DMS 273 treated with DMSO at 0.1 percent for 48 hours (cell line): ENCODE measurements around the gene FRMD5.
"Not testable (repeated sequence)": the region's sequence is repeated elsewhere in the genome, so short reads cannot be mapped to it uniquely, and the experiment has no call there.

ENCODE experiments used
- DNase-seq: peaks from one replicate; lab custom pipeline; 2025; lab: John Stamatoyannopoulos, UW

FRMD5 gene

DNA sequence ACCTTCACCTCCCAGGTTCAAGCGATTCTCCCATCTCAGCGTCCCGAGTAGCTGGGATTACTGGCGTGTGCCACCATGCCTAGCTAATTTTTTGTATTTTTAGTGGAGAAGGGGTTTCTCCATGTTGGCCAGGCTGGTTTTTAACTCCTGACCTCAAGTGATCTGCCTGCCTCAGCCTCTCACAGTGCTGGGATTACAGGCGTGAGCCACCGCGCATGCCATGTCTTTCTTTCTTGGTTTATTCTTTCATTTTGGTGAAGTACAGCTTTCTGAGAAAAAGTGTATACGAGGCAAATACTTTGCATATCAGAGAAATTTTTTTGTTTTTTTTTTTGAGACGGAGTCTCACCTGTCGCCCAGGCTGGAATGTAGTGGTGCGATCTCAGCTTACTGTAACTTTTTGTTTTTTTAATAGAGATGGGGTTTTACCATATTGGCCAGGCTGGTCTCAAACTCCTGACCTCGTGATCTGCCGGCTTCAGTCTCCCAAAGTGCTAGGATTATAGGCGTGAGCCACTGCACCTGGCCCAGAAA lies 363.5 kb downstream of the FRMD5 start:
- DNase-seq: not testable (repeated sequence)

DNA sequence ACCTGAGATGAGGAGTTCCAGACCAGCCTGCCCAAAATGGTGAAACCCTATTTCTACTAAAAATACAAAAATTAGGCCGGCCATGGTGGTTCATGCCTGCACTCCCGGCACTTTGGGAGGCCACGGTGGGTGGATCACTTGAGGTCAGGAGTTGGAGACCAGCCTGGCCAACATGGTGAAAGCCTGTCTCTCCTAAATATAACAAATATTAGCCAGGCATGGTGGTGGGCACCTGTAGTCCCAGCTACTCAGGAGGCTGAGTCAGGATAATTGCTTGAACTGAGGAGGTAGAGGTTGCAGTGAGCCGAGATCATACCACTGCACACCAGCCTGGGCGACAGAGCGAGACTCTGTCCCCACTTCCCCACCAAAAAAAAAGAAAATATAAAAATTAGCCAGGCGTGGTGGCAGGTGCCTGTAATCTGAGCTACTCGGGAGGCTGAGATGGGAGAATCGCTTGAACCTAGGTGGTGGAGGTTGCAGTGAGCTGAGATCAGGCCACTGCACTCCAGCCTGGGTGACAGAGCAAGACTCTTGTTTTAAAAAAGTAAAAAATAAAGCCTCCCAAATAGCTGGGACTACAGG lies 364.3 kb downstream of the FRMD5 start:
- DNase-seq: not testable (repeated sequence)

DNA sequence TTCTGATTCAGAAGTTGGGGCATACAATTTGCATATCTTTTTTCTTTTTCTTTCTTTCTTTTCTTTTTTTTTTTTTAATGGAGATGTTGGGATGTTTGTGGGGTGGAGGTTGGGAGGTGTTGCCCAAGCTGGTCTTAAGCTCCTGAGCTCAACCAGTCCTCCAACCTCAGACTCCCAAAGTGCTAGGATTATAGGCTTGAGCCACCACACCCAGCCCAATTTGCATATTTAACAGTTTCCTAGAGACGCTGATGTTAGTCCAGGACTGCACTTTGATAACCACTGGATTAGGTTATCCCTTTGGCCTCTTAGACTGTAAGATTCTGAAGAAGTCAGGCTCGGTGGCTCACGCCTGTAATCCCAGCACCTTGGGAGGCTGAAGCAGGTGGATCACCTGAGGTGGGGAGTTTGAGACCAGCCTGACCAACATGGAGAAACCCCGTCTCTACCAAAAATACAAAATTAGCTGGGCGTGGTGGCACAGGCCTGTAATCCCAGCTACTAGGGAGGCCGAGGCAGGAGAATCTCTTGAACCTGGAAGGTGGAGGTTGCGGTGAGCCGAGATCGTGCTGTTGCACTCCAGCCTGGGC lies 365.0 kb downstream of the FRMD5 start:
- not testable (repeated sequence) for DNase-seq

DNA sequence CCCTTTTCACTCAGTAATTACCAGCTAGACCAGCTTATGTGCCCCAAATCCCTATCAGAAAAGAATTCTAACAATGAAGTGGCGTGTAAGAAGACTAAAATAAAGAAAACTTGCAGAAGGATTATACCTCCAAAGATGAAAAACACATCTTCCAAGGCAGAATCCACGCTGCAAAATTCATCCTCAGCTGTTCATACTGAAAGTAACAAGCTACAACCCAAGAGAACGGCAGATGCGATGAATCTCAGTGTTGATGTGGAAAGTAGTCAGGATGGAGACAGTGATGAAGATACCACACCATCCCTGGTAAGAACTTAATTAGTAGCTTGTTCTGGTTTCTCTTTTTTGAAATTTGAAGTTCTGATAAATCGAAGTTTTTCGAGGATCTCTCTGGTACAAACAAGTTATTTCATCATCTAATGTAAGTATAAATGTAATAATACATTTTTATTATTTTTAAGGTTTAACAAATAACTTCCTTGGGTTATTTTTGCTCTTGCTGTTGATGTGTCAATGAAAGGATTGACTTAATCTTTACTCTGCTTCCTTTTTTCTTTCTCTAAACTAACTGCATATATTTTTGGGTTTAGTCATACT lies 366.9 kb downstream of the FRMD5 start:
- no peak for DNase-seq

DNA sequence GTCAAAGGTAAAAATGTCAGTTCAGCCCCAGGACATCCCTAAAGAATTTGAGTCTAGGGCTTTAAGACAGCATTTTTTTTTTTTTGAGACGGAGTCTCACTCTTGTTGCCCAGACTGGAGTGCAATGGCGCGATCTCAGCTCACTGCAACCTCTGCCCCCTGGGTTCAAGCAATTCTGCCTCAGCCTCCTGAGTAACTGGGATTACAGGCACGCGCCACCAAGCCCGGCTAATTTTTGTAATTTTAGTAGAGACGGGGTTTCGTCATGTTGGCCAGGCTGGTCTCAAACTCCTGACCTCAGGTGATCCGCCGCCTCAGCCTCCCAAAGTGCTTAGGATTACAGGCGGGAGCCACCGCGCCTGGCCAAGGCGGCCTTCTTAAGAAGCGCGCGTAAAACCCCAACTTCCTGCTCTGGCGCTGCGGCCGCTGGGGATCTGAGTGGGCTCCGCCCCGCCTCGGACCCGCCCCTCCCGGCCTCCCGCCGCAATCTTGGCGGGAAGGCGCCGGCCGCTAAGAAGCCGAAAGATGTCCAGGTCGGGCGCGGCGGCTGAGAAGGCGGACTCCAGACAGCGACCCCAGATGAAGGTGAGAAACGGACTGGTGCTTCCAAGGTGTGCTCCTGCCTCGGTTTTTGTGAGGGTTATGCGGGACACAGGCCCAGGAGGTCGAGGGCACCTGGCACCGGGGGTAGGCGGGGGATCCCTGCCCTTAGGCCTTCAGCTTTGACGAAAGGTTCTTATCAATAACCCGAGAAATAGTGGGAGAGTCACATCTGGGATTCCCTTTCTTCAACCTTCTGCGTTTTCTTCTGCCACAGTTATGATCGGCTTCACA lies 368.3 kb downstream of the FRMD5 start, which contains the start of gene WDR76:
TSS of gene WDR76 (plus strand) at position 495 of the 834 bp plus-strand sequence. CDS start at position 526, 31 bp downstream.
- DNase-seq: peak; percentile 14

DNA sequence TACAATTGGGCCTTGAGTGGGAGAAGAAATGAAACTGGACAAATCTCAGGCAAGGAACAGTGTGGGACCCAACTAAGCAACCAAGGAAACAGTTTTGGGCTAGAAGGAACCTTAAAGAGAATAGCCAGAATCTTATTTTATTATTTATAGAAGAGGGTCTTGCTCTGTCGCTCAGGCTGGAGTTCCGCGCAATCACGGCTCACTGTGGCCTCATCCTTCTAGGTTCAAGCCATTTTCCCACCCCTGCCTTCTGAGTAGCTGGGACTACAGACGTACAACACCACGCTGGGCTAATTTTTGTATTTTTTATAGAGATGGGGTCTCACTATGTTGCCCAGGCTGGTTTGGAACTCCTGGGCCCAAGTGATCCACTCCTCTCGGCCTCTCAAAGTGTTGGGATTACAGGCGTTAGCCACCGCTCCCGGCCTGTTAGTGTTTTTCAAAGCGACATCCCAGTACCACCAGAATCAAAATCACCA lies 369.0 kb downstream of the FRMD5 start:
- DNase-seq: no peak

DNA sequence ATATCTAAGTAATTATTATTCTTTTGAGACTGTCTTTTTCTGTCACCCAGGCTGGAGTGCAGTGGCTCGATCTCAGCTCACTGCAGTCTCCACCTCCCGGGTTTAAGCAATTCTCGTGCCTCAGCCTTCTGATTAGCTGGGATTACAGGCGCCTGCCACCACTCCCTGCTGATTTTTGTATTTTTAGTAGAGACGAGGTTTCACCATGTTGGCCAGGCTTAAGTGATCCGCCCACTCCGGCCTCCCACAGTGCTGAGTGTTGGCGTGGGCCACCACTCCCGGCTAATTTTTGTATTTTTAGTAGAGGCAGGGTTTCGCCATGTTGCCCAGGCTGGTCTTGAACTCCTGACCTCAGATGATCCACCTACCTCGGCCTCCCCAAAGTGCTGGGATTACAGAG lies 369.8 kb downstream of the FRMD5 start:
- not testable (repeated sequence) for DNase-seq

DNA sequence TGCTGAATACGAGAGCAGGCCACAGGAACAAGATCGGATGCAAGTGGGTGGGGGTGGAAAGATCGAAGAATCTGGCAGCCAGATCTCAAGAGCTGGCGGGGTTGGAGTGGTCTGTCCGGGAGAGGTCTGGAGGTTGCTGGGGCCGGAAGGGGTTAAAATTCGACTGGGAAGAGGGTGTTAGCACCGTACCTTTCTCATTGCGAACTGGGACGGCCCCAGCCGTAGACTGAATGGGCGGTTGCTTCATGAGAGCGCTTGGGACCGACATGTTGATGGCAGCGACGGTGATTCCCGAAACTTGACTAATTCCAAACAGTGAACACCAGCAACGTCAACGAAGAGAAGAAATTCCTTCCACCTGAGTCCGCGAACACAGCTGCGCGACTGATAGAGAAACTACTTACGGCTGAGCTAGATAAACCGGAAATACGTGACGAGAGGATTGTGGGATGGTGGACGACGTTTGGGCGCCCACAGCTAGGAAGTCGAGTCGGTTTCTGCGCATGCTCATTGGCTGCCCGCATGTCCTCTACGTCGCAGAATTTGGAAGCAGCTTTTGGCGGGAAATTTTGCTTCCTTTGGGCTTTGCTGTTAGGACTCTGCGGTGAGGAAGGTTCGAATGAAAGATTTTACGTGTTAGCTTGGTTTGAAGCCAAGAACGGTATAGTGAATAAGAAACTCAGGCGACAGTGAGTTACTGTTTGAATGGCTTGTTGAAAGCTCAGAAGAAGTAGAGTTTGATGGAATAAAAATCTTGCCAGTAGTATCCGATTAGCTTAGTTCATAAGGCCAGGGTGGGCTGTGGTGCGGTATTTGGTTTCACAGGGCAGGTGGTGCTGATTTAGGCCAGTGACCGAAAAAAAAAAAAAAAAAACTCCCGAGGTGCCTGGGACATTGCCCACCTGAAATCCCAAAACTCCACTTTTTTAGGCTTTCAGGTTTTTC lies 370.5 kb downstream of the FRMD5 start, which contains the start of gene MFAP1:
TSS of gene MFAP1 (minus strand) at position 389 of the 945 bp plus-strand sequence. CDS start at position 268, 121 bp downstream.
- peak; percentile 88 for DNase-seq

DNA sequence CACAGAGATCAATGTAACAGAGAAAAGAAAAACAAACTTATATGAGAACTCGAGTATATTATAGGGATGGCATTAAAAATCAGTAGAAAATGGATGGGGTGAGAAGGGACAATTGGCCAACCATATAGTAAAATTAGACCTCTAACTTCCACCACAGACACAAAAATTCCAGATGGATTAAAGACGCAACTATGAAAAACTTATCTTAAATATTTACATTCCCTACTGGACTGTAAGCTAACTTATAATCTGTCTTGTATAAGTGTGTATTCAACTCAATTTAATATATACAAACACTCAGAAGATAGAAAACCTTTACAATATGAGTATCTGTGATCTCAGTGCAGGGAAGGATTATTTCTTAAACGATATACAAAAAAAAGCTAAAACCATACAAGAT lies 373.6 kb downstream of the FRMD5 start:
- no peak for DNase-seq
